IPS-18a (cell line): ENCODE measurements around the gene FOXF1.

Experiments used
- H3K27ac ChIP-seq: one replicate; pipeline ENCODE4 v1.5.1; 2013; ENCODE audit warnings: low read length
- H3K27me3 ChIP-seq: one replicate; pipeline ENCODE4 v1.6.1; 2013; ENCODE audit warnings: mild to moderate bottlenecking, low read length; ENCODE audit not compliant: control insufficient read depth, insufficient read depth
- H3K36me3 ChIP-seq: one replicate; pipeline ENCODE4 v1.6.1; 2013; ENCODE audit warnings: low read depth, low read length; ENCODE audit not compliant: control insufficient read depth
- H3K4me1 ChIP-seq: one replicate; pipeline ENCODE4 v1.6.1; 2013; ENCODE audit warnings: low read depth, low read length; ENCODE audit not compliant: control insufficient read depth
- H3K4me3 ChIP-seq: one replicate; pipeline ENCODE4 v1.5.1; 2013; ENCODE audit warnings: low read length
- H3K9ac ChIP-seq: one replicate; pipeline ENCODE4 v1.6.1; 2013; ENCODE audit warnings: mild to moderate bottlenecking, low read length, moderate library complexity
- H3K9me3 ChIP-seq: one replicate; pipeline ENCODE4 v1.6.1; 2013; ENCODE audit warnings: low read depth, low read length; ENCODE audit not compliant: control insufficient read depth

The FOXF1 gene

GRCh38 chr16:86542756-86543750 lies 32.7 kb downstream of the FOXF1 start:
- H3K4me1 ChIP-seq, result no peaks in the 10 kb centered on the region
- H3K9ac ChIP-seq, result no peak overlapping the region
- no peak overlapping the region for H3K27ac ChIP-seq
- no peak overlapping the region for H3K4me3 ChIP-seq
- H3K27me3 ChIP-seq, result no peaks in the 10 kb centered on the region
- no peaks in the 10 kb centered on the region for H3K9me3 ChIP-seq
- H3K36me3 ChIP-seq, result peaks cover 3% of the 10 kb centered on the region

- Histone ChIP-seq H3K36me3 (no peaks in the 10 kb centered on the region), H3K9ac (no peak overlapping the region), H3K4me3 (no peak overlapping the region), H3K4me1 (no peaks in the 10 kb centered on the region), H3K9me3 (no peaks in the 10 kb centered on the region), H3K27me3 (no peaks in the 10 kb centered on the region), H3K27ac (no peak overlapping the region)
Observed at GRCh38 chr16:86545481-86545880, 35.2 kb downstream of the FOXF1 start.

- Histone ChIP-seq H3K27me3 (no peaks in the 10 kb centered on the region), H3K4me1 (no peaks in the 10 kb centered on the region), H3K9me3 (no peaks in the 10 kb centered on the region), H3K4me3 (no peak overlapping the region), H3K36me3 (no peaks in the 10 kb centered on the region), H3K9ac (no peak overlapping the region), H3K27ac (no peak overlapping the region)
Observed at GRCh38 chr16:86545954-86546637, 35.8 kb downstream of the FOXF1 start.

GRCh38 chr16:86546638-86547013 lies 36.3 kb downstream of the FOXF1 start:
- no peak overlapping the region for H3K27ac ChIP-seq
- no peak overlapping the region for H3K9ac ChIP-seq
- H3K27me3 ChIP-seq, result no peaks in the 10 kb centered on the region
- no peaks in the 10 kb centered on the region for H3K9me3 ChIP-seq
- H3K4me1 ChIP-seq, result no peaks in the 10 kb centered on the region
- H3K4me3 ChIP-seq, result no peak overlapping the region
- peaks cover 1% of the 10 kb centered on the region for H3K36me3 ChIP-seq

- no peaks in the 10 kb centered on the region for H3K4me1 ChIP-seq
- no peak overlapping the region for H3K9ac ChIP-seq
- H3K36me3 ChIP-seq, result peaks cover 4% of the 10 kb centered on the region
- no peak overlapping the region for H3K4me3 ChIP-seq
- H3K9me3 ChIP-seq, result no peaks in the 10 kb centered on the region
- no peaks in the 10 kb centered on the region for H3K27me3 ChIP-seq
- no peak overlapping the region for H3K27ac ChIP-seq
Observed at GRCh38 chr16:86547286-86547685, 37.0 kb downstream of the FOXF1 start.

GRCh38 chr16:86549076-86549892 lies 39.0 kb downstream of the FOXF1 start:
- Histone ChIP-seq H3K4me1 (peaks cover 3% of the 10 kb centered on the region), H3K27ac (no peak overlapping the region), H3K4me3 (no peak overlapping the region), H3K27me3 (no peaks in the 10 kb centered on the region), H3K9me3 (no peaks in the 10 kb centered on the region), H3K36me3 (peaks cover 4% of the 10 kb centered on the region), H3K9ac (no peak overlapping the region)

- H3K9me3 ChIP-seq, result no peaks in the 10 kb centered on the region
- H3K27me3 ChIP-seq, result no peaks in the 10 kb centered on the region
- H3K4me3 ChIP-seq, result no peak overlapping the region
- peaks cover 4% of the 10 kb centered on the region for H3K36me3 ChIP-seq
- H3K9ac ChIP-seq, result no peak overlapping the region
- no peak overlapping the region for H3K27ac ChIP-seq
- H3K4me1 ChIP-seq, result peaks cover 3% of the 10 kb centered on the region
Observed at GRCh38 chr16:86549893-86550190, 39.5 kb downstream of the FOXF1 start.

GRCh38 chr16:86550281-86550680 lies 40.0 kb downstream of the FOXF1 start:
- no peak overlapping the region for H3K4me3 ChIP-seq
- H3K9me3 ChIP-seq, result no peaks in the 10 kb centered on the region
- H3K36me3 ChIP-seq, result peaks cover 4% of the 10 kb centered on the region
- no peaks in the 10 kb centered on the region for H3K27me3 ChIP-seq
- no peak overlapping the region for H3K9ac ChIP-seq
- H3K27ac ChIP-seq, result no peak overlapping the region
- peaks cover 3% of the 10 kb centered on the region for H3K4me1 ChIP-seq

- peaks cover 3% of the 10 kb centered on the region for H3K4me1 ChIP-seq
- H3K27ac ChIP-seq, result no peak overlapping the region
- no peak overlapping the region for H3K9ac ChIP-seq
- H3K9me3 ChIP-seq, result no peaks in the 10 kb centered on the region
- H3K27me3 ChIP-seq, result no peaks in the 10 kb centered on the region
- no peak overlapping the region for H3K4me3 ChIP-seq
- peaks cover 4% of the 10 kb centered on the region for H3K36me3 ChIP-seq
Observed at GRCh38 chr16:86553356-86553755, 43.0 kb downstream of the FOXF1 start.

GRCh38 chr16:86554599-86554916 lies 44.2 kb downstream of the FOXF1 start:
- H3K36me3 ChIP-seq, result peaks cover 4% of the 10 kb centered on the region
- peak overlapping the region; percentile 54 for H3K27ac ChIP-seq
- H3K9me3 ChIP-seq, result no peaks in the 10 kb centered on the region
- H3K4me1 ChIP-seq, result peaks cover 3% of the 10 kb centered on the region
- peak overlapping the region; percentile 90 for H3K9ac ChIP-seq
- peak overlapping the region; percentile 76 for H3K4me3 ChIP-seq
- no peaks in the 10 kb centered on the region for H3K27me3 ChIP-seq

GRCh38 chr16:86554917-86555703 lies 44.8 kb downstream of the FOXF1 start, which contains the start of gene MTHFSD:
Gene MTHFSD (minus strand): TSS chr16:86555235. CDS start chr16:86555184, 51 bp downstream.
- peak within 1 kb of the TSS; percentile 90 for H3K9ac ChIP-seq
- peak within 1 kb of the TSS; percentile 76 for H3K4me3 ChIP-seq
- peaks cover 3% of the 10 kb centered on the region for H3K4me1 ChIP-seq
- H3K27ac ChIP-seq, result peak within 1 kb of the TSS; percentile 69
- H3K27me3 ChIP-seq, result no peaks in the 10 kb centered on the region
- peaks cover 4% of the 10 kb centered on the region for H3K36me3 ChIP-seq
- H3K9me3 ChIP-seq, result no peaks in the 10 kb centered on the region
